Fibroblast of pulmonary artery (primary cell): ENCODE data around the gene PRDM12.

Experiments used
- DNase-seq: peaks from one replicate; pipeline ENCODE4 v3.0.0-alpha.2; 2010; ENCODE audit warnings: low read depth
- H3K4me3 ChIP-seq: replicated peaks from 2 replicates; pipeline ENCODE4 v1.5.1; 2011; ENCODE audit warnings: low read depth, mild to moderate bottlenecking, control low read depth, low read length, moderate library complexity
- CTCF ChIP-seq: IDR thresholded peaks from 2 replicates; pipeline ENCODE4 v1.5.1; 2011; ENCODE audit warnings: mild to moderate bottlenecking, control low read depth, low read length, inconsistent platforms; ENCODE audit errors: missing control alignments

PRDM12 gene

GRCh38 chr9:130707225-130707976 is 43.0 kb downstream of the PRDM12 start:
- TF ChIP-seq CTCF, result peak; percentile 65
- H3K4me3 ChIP-seq, result no peak overlapping the region
- peak; percentile 81 for DNase-seq

- H3K4me3 ChIP-seq, result no peak overlapping the region
- DNase-seq, result no peak
- TF ChIP-seq CTCF, result no peak
Measured at GRCh38 chr9:130710822-130711352, 46.5 kb downstream of the PRDM12 start.

- DNase-seq, result no peak
- H3K4me3 ChIP-seq, result no peak overlapping the region
- no peak for TF ChIP-seq CTCF
Measured at GRCh38 chr9:130711469-130711868, 47.1 kb downstream of the PRDM12 start.

GRCh38 chr9:130712564-130713285 is 48.3 kb downstream of the PRDM12 start:
- DNase-seq, result peak; percentile 99
- peak overlapping the region; percentile 85 for H3K4me3 ChIP-seq
- TF ChIP-seq CTCF, result no peak

- H3K4me3 ChIP-seq, result peak overlapping the region; percentile 85
- no peak for TF ChIP-seq CTCF
- peak; percentile 42 for DNase-seq
Measured at GRCh38 chr9:130713286-130713960, 49.0 kb downstream of the PRDM12 start.

GRCh38 chr9:130714586-130715110 is 50.3 kb downstream of the PRDM12 start:
- DNase-seq, result peak; percentile 30
- peak overlapping the region; percentile 85 for H3K4me3 ChIP-seq

More at GRCh38 chr9:130714586-130715110, 50.3 kb downstream of the PRDM12 start:
- TF ChIP-seq CTCF, result no peak
